GM18520 (cell line): ENCODE results near the gene CTNNA2.

ENCODE experiments used
- ATAC-seq: cut with Tn5 transposase; IDR thresholded peaks from one replicate; pipeline ENCODE4 v1.9.1; 2021; ENCODE audit not compliant: unreplicated experiment

The CTNNA2 gene

DNA sequence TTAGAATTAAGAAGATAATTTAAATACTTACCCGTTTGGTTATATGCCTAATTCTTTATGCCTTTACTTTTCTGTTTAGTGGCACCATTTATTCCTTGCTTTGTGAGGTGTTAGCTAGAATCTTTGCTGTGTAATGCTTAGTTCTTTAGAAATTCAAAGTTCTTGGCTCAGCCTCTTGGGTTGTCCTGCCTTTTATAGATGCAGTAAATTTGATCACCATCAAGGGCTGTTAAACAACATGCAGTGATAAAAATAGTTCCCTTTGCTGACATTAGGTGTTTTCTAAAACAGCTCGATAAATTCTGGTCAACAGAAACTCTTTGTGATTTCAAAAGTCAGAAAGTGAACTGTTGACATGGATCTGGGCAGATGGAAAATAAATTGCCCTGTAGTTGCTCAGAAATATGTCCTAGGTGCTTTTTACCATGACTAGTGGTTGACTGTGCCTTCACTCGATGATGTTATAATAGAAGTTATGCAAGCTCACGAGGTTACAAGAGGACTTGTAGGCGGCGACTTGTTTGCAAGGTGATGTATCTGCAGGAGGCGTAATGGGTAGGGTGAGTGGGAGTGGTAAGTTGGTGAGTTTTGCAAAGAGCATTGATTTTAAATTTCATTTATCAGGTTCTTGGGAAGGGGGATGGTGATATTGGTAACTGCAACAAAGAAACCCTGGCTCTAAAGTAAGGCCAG is 739.6 kb downstream of the CTNNA2 start:
- ATAC-seq, result no peak

DNA sequence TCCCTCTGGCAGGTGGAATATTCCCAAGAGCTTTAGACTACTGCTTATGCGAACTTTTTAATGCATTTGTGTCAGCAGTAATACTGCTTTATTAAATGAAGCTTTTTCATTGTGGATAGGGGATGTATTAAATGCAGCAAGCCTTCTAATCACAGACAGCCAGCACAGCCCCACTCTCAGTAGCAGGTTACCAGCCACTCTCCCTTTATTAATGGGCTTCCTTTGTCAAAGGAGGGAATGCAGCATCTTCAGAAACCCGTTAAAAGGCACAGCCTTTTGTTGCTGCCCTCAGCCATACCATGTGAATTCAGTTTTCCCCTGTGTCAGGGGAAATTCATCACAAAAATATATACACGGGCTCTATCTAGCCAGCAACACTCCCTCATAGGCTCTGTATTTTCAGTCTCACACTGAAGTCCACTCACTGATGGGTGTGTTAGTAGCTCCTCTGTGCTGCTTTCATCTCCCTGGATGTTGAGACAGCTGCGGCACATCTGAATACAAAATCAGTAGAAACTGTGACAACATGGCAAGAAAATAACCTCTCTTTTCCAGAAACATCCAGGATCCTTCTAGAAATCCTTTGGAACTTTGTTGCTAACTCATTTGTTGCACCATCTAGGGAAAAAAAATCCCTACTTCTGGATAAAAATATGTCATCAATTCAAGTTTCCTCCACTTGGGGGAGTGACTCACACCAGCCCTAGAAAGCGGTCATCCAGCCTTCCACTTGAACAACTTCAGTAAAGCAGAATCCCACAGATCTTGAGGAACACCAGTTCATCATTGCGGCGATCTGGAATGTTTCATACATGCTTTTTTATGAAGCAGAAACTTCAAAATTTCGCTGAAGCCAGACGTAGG is 743.3 kb downstream of the CTNNA2 start:
- ATAC-seq, result no peak

DNA sequence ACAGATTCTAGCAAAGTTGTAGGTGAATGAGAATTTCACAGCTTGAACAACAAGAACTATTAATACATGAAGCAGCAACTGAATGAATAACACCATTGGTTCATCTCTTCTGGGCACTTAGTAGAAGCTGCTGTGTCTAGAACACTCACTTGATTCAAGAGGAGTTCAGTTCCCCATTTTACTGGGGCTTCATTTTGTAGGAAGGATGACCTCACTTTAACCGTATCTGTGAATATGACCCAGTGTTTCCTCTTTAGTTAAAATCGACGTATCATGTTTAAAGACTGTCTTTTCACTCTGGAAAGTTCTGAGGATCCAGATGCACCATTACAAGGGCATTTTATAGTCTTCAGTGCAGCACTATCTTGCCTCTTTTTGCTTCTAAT is 743.9 kb downstream of the CTNNA2 start:
- no peak for ATAC-seq

DNA sequence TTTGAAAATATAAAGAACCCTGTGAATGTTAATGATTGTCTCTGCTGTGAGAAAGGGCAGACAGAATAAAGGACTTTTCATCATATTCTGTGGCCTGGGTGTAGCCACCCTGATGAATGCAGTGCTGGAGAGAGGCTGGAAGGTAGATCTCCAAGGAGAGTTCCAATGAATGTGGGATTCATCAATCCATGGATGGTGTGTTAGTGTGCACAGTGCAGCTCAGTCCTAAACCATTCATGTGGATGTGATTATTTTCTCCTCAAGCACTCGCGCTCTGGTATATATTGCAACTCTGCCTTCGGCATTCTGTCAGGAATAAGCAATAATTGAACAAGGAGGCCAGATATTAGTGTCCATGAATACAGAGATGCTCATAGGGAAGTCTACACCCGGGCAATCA is 744.6 kb downstream of the CTNNA2 start:
- ATAC-seq, result no peak

DNA sequence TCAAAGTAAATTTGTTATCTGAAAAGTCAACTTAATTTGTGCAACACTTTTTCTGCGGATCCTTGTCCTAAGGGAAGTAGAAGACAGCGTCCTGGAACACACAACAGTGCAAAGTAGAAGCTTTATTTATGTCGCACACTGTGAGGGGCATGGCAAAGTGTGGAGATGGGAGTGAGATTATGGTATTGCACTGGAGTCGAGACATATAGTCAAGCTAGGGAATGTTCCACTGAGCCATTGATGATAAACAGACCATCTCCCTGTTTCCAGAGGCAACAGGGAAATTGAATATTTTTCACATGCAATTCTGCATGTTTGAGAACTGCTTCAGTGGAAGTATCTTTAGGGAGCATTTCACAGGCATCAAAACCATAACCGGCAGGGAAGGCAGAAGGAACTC is 745.5 kb downstream of the CTNNA2 start:
- no peak for ATAC-seq

DNA sequence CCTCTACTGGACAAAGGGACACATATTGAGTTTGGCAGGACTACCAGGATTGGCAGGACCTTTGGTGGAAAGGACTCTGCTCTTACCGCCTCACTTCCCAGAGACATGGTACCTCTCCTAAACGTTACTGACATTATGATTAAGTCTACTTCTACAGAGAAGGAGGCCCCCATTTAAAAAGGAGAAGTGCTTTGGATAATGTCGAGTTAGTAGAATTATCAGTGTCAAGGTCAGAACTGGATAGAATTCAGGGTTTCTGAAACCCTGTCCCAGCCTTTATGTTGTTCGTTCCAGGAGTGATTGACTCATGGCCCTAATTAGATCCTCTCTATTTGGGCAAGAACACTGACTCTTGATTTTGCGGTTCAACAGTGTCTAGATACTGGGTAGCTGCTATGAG is 745.9 kb downstream of the CTNNA2 start:
- ATAC-seq, result no peak

DNA sequence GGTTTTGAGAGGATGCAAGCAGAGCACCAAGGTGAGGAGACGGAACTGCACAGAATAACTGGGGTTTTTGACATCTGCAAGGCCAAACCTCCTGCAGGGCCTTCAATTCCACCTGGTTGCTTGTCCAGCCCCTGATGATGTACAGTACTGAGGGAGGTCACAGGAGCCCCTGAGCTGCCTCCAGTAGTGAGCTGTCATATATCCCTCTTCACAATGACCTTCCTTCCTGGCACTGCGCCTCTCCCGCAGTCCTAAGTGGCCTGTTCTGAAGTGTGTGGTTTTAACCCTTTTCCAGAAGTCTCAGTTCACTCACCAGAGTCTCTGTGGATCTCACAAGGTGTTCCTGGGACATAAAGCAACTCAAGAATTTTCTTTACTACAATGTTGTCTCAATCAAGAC is 746.4 kb downstream of the CTNNA2 start:
- ATAC-seq, result no peak

DNA sequence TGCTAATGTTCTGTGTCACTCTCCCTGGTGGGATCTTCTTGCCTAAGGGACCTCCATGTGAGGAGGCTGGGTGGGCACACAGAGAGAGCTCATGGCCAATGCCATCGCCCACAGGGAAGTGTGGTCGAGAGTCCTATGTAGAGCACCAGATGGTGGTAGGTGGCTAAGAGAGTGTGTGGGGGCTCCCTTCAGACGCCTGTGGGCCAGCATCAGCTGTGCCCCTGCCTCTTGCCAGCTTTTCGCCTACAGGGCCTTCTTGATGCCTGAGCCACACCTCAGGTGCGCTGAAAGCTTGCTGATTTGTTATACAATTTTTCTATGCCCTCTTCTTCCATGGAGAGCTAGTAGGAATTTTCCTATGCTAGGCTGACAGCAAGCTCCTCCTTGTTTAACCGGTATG is 753.4 kb downstream of the CTNNA2 start:
- ATAC-seq, result no peak

DNA sequence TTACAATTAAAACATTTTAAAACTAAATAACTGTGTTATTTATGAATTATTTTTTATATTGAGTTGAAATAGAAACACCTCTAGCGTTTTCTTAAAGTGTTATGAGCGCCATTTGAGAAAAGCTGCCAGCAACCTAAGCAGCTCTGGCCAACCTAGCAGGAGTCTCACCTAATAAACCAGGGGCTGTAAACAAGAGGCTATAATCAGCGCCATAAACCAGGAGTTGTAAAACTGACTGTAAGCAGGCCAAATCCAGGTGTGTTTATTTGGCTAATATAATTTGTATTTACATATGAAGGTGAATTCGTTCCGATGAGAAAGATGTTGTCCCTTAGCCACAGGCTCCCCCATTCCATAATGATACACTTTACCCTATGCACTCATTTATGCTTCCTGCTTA is 757.0 kb downstream of the CTNNA2 start:
- ATAC-seq, result no peak

DNA sequence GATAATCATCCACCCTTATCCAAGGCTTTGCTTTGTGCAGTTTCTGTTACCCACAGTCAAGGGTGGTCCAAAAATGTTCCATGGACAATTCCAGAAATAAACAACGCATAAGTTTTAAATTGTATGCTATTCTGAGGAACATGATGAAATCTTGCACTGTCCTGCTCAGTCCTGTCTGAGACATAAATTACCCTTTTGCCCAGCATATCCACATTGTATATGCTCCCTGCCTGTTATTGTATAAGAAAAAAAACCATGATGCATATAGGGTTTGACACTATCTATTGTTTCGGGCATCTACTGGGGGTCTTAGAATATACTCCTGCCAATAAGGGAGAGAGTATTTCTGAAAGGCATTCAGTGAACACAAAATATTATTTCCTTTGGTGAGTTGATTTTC is 767.7 kb downstream of the CTNNA2 start:
- no peak for ATAC-seq

DNA sequence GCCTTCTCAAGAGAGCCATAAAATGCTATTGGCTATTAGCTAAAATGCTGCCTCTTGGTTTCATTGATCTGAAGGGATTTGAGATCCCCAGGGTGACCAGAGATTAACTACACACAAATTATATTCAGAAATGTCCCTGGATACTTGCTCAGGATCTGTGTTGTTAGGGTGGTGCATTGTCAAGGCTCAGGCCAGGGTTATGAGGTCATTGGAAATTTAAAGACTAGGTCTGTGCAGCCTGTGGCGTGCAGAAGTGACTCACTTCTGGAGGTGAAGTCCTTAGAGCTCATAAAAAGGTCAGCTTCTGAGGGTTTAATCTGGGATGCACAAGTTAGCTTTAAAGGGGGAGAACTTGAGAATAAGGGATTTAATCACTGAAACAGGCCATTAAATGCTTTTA is 768.2 kb downstream of the CTNNA2 start:
- ATAC-seq, result no peak

DNA sequence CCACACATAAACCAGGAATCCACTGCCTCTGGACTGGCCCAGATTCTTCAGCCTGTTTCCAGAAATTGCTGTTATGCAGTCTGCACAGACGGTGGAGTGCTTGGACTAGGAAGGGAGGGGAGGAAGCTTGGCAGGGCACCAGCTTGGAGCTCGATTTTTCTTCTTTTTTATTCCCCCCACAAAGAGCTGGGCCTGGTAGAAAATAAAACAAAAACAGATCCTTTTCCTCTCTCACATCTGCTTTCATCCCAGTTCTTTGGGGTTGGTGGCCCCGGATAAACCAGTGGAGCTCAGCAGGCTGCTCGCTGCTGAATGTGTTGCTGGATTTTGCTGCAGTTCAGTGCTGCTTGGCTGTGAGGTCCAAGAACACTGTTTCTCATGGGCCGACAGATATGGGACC is 775.7 kb downstream of the CTNNA2 start:
- no peak for ATAC-seq

DNA sequence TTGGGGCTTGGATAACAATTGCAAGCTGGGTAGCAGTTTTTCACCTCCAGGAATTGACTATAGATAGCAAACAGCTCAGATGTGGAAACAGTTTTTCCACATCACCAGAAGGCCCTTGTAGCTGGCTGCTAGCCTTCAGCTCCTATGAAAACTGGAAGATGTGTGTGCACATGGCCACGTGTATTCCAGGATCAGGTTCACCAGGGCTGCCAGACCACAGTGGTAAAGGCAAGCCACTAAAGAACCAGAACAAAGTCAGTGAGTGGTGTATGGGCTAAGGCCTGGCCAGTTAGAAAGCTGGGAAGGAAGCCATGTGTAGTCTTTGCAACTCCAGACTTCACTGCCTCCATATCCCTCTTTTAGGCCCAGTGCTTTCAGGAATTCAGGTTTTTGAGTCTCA is 778.8 kb downstream of the CTNNA2 start:
- ATAC-seq, result no peak

DNA sequence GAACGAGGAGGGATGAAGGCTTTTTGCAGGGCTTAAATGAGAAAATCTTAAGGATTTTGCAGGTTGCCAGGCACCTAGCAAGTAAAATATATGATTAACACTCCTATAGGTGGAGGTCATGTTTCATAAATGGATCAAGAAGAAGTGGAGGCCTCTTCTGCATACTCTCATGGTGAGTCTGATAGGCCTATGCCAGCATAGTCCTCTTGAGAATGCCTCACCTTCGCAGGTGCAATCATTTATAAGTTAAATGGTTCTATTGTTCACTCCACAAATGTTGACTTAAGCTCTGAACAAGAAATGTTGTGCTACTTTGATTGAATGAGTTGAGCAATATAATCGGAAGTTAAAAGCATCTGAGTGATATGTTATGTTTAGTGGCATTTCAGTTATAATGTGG is 779.6 kb downstream of the CTNNA2 start:
- no peak for ATAC-seq

DNA sequence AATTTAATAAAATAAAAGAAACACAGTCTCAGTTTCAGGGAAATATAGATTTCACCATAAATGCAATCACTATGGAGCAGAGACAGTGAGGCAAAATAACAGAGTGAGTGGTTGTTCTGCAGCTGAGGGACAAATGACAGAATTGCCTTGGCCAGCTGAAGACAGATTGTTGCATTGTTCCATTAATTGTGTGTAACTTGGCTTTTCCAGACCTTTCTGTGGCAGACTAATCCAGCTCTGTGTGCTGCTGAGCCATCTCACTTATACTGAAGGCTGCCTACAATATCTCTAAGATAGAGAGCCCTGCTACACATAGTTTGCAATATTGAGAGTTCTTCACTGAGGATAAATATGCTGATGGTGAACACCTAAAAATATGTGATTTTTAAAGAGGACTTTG is 780.2 kb downstream of the CTNNA2 start:
- no peak for ATAC-seq

DNA sequence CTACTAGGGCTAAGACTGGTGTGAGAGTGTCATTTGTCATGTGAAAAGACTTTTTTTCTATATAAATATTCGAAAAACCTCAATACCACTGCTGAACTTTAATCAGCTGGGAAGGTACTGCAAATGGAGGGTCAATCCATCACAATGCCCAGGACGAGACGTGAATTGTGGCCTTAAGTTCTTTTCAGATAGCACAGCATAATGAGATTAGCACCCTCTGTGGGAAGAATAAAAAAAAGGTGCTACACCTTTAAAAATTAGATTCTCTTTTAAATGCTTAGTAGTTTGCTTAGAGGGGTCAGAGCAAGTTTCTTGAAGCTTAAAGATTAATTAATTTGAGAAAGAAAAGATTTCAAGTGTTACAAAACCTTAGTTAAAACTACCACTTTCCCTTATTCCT is 786.1 kb downstream of the CTNNA2 start:
- no peak for ATAC-seq

DNA sequence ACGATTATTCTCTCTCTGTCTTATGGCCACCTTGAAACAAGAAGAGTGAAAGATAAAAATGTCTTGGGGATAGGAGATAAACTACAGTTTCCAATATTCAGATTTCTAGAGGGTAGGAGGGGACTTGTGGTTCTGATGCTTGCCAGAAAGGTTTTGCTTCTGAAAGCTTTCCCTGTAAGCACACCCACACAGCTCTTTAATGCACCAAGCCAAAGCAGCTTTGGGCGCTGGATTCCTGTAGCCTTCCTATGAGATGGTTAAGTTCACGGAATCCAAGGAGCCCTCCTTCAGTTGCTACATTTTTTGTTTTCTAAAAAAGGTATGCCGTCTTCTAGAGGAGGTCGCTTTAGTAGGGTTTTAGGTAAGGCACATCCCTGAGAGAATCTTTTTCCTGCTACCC is 786.8 kb downstream of the CTNNA2 start:
- no peak for ATAC-seq

DNA sequence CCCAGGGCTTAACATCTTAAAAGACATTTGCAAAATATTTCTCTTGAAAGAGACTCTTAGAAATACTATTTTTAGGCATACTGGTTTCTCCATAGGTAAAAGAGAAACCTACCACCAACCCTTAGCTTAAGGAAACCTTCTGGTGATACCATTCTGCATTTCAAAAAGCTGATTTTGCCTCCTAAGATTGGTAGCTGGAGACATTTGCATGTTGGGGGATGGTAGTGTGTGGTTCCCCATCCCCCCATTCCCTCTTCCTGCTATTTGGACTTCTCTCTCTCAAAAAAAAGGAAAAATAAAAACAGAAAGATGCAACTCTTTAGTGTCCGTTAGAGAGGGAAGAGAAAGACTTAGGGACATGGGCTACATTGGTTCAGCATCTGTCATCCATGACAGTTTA is 787.5 kb downstream of the CTNNA2 start:
- no peak for ATAC-seq

DNA sequence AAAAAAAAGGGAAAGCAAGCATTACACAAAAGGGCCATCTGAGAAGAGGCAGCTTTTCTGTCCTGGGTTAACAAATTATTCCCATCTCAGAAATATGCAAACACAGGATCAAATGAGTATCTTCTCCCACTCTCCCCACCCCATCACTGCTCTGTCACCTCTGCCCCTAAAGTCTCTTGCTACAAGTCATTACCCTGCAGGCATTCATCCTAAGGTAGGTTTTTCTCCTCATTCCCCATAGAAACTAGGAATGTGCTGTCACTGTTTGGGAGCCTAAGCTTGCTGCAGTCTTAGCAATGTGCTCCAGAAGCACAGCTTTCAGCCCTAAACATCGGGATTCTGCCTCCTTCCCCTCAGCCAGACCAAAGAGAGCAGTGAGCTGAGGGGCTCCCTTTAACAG is 788.1 kb downstream of the CTNNA2 start:
- ATAC-seq, result no peak

DNA sequence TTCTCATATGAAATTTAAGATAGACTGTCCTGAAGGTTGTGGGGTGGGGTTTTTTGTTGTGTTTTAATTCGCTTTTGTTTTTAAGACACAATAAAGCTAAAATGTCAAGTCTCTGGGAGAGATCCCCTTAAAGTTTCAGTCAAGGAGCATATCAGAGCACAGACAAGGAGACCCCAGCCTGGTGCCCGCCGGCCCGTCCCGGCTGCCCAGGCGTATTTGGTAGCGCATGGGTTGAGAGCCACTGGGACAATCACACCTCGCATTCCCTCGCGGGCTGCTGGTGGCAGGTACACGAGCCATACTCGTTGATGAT is 789.1 kb downstream of the CTNNA2 start:
- no peak for ATAC-seq

DNA sequence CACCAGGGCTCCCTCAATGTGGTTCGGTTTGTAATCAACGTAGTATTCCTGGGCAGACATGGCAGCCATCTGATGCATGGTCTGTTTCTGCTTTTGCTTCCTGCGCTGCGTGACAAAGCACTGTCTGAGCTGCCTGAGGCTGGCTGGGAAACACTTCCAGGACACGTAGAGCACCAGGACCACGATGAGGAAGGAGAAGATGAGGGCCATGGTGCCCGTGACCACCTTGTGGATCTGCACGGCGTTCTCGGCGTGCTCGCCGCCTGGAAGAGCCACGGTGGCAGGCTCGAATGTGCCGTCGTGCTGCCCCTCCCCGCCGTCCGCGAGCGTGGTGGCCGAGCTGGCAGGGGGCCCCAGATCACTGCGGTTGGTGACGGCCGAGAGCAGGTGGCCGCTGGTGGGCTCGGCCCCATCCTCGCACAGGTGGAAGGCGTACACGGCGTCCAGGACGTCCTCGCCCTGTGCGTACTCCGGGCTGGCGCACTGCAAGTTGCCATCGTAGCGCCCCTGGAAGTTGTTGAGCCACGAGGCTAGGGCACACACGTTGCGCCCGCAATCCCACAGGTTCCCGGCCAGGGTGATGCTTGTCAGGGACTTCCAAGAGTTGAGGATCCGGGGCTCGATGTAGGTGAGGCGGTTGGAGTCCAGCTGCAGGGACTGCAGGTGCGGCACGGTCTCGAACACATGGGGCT is 789.6 kb downstream of the CTNNA2 start:
- ATAC-seq, result no peak
